SU-DHL-6 (cell line): ENCODE results near the gene SP2.

Experiments
- H2AFZ ChIP-seq: fragments of 200-600 bp; sonication (generic); 2 replicates; pipeline ENCODE4 v1.6.1; 2014; ENCODE audit warnings: low read depth, mild to moderate bottlenecking, moderate library complexity, mixed read lengths, antibody characterized with exemption, low read length; ENCODE audit not compliant: severe bottlenecking
- H3F3A ChIP-seq: fragments of 200-600 bp; shearing (Covaris generic); 2 replicates; pipeline ENCODE4 v1.6.0; 2016; ENCODE audit warnings: antibody characterized with exemption, mild to moderate bottlenecking; ENCODE audit not compliant: insufficient read depth
- H3K27ac ChIP-seq: fragments of 200-600 bp; sonication (generic); 2 replicates; pipeline ENCODE4 v1.5.1; 2016; ENCODE audit warnings: low read depth, mild to moderate bottlenecking, low read length, moderate library complexity, mixed read lengths
- H3K27me3 ChIP-seq: fragments of 200-600 bp; sonication (generic), shearing (Covaris generic); 2 replicates; pipeline ENCODE4 v1.6.0; 2014; ENCODE audit warnings: mild to moderate bottlenecking, low read length
- H3K36me3 ChIP-seq: fragments of 200-600 bp; sonication (generic); 2 replicates; pipeline ENCODE4 v1.6.1; 2014; ENCODE audit warnings: mild to moderate bottlenecking, low read length, mixed read lengths
- H3K4me2 ChIP-seq: fragments of 300-600, 200-600 bp; shearing (Covaris generic), sonication (generic); 2 replicates; pipeline ENCODE4 v1.6.0; 2014; ENCODE audit warnings: low read length, low read depth, mild to moderate bottlenecking; ENCODE audit not compliant: poor library complexity, severe bottlenecking
- H3K4me3 ChIP-seq: fragments of 200-600 bp; sonication (generic); 2 replicates; pipeline ENCODE4 v1.5.1; 2014; ENCODE audit warnings: antibody characterized with exemption, low read length, mild to moderate bottlenecking, mixed read lengths; ENCODE audit not compliant: insufficient read depth, poor library complexity, severe bottlenecking
- H3K79me2 ChIP-seq: fragments of 200-600 bp; sonication (generic); 2 replicates; pipeline ENCODE4 v1.6.1; 2014; ENCODE audit warnings: mild to moderate bottlenecking, low read length, moderate library complexity; ENCODE audit not compliant: insufficient read depth
- H3K9ac ChIP-seq: fragments of 200-600 bp; sonication (generic); 2 replicates; pipeline ENCODE4 v1.7.0; 2014; ENCODE audit warnings: mild to moderate bottlenecking, low read length
- H3K9me2 ChIP-seq: fragments of 200-600 bp; sonication (generic); replicated peaks from 2 replicates; pipeline ENCODE4 v1.6.1; 2014; ENCODE audit warnings: low read length; ENCODE audit not compliant: insufficient read depth
- H3K9me3 ChIP-seq: fragments of 200-600 bp; sonication (generic); 2 replicates; pipeline ENCODE4 v1.6.1; 2014; ENCODE audit warnings: low read length, mixed read lengths; ENCODE audit not compliant: insufficient read depth
- H4K20me1 ChIP-seq: fragments of 200-600 bp; sonication (generic); 2 replicates; pipeline ENCODE4 v1.6.1; 2014; ENCODE audit warnings: low read depth, mild to moderate bottlenecking, antibody characterized with exemption, low read length, moderate library complexity, mixed read lengths
- CTCF ChIP-seq: fragments of 200-600 bp; sonication (generic); IDR thresholded peaks from one replicate; pipeline ENCODE4 v1.5.1; 2017; ENCODE audit warnings: antibody characterized with exemption, mild to moderate bottlenecking, low read length, moderate library complexity; ENCODE audit not compliant: insufficient read depth, poor library complexity, severe bottlenecking
- EZH2phosphoT487 ChIP-seq: fragments of 200-600 bp; sonication (generic), shearing (Covaris generic); conservative IDR thresholded peaks from 2 replicates; pipeline ENCODE4 v1.6.1; 2018; ENCODE audit warnings: mild to moderate bottlenecking, antibody characterized with exemption, low read length, moderate library complexity, mixed read lengths

The SP2 gene

DNA sequence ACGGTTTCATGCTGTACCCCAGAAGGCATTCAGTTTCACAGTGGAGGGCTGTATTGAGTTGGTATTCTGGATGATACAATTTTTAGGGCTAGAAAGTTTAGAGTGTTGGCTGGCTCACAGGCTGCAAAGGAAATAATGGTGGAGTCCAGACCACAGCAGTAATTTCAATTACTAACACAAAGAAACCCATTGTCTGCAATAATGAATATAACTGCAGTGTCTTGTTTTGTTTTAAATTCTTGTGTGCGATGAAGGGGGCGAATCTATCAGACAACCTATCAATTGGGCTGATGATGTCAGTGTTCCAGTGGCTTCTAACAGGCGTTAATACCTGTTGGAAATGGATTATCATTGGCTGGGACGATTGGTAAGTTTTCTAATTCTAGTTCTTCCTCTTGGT lies 1.5 kb downstream of the SP2 start:
- peak overlapping the region; percentile 91 for H3K9ac ChIP-seq
- H4K20me1 ChIP-seq: no peaks in the 10 kb centered on the region

GRCh38 chr17:47898241-47898640 lies 2.2 kb downstream of the SP2 start:
- TF ChIP-seq EZH2phosphoT487: no peak
- no peak for TF ChIP-seq CTCF
- H3K9me3 ChIP-seq: no peaks in the 10 kb centered on the region
- H2AFZ ChIP-seq: no peak overlapping the region
- no peak overlapping the region for H3K9ac ChIP-seq
- H3K27me3 ChIP-seq: no peaks in the 10 kb centered on the region
- no peak overlapping the region for H3K27ac ChIP-seq
- no peaks in the 10 kb centered on the region for H3K36me3 ChIP-seq
- H3K4me2 ChIP-seq: peak overlapping the region; percentile 69
- no peaks in the 10 kb centered on the region for H4K20me1 ChIP-seq
- no peaks in the 10 kb centered on the region for H3F3A ChIP-seq
- no peak overlapping the region for H3K4me3 ChIP-seq
- H3K9me2 ChIP-seq: no peaks in the 10 kb centered on the region
- peaks cover 32% of the 10 kb centered on the region for H3K79me2 ChIP-seq

More for the DNA sequence above, 1.5 kb downstream of the SP2 start:
- Histone ChIP-seq H3F3A (no peaks in the 10 kb centered on the region), H3K4me2 (peak overlapping the region; percentile 69), H3K79me2 (peaks cover 32% of the 10 kb centered on the region), H3K27ac (no peak overlapping the region), H3K9me3 (no peaks in the 10 kb centered on the region), H3K9me2 (no peaks in the 10 kb centered on the region), H3K4me3 (peak overlapping the region; percentile 70), H3K36me3 (no peaks in the 10 kb centered on the region), H2AFZ (no peak overlapping the region), H3K27me3 (no peaks in the 10 kb centered on the region)
- TF ChIP-seq CTCF: no peak
- no peak for TF ChIP-seq EZH2phosphoT487

DNA sequence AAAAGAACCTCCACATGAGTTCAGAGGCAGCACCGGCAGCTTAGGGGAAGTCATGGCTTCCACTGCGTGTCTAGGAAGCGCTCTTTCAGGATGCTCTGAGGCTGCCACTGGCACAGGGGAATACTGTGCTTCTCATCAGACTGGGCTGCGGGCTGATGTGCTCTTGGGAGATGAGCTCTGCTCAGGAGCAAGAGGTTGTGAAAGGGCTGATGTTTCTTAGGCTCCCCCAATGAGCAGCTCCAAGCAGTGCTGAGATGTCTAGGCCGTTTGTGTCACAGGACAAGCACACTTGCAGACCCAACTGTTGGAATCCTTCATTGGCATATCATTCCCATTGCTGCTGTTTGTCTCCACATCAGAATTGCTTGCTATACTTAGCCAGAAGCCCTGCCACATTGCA lies 3.6 kb downstream of the SP2 start:
- Histone ChIP-seq H3K79me2 (peaks cover 32% of the 10 kb centered on the region), H3K27me3 (no peaks in the 10 kb centered on the region), H3K27ac (no peak overlapping the region), H3F3A (no peaks in the 10 kb centered on the region), H3K9me3 (no peaks in the 10 kb centered on the region), H3K36me3 (no peaks in the 10 kb centered on the region), H2AFZ (no peak overlapping the region), H4K20me1 (no peaks in the 10 kb centered on the region), H3K4me2 (no peak overlapping the region), H3K4me3 (no peak overlapping the region), H3K9ac (no peak overlapping the region), H3K9me2 (no peaks in the 10 kb centered on the region)
- TF ChIP-seq EZH2phosphoT487 (no peak), CTCF (no peak)
